ENCODE measurements around the gene NAV1. TPM values are rescaled to one million over a fixed set of nuclear protein-coding genes. Genes with fewer than 3 reads are reported as not detected.

The NAV1 gene
- polyA plus RNA-seq, 3 donors: 4.1 to 26.8 (median 17.2) TPM

- 50 to 84% (median 72%) methylated on average over 10 of the region's 10 CpGs for WGBS, 3 donors
- H3K27ac ChIP-seq (ENCODE audit: low read depth, low read length): no peak overlapping the region
Measured at GRCh38 chr1:201501812-201502510, 37.0 kb upstream of the NAV1 start.

GRCh38 chr1:201502511-201502857 lies 36.4 kb upstream of the NAV1 start:
- 70 to 84% (median 83%) methylated on average over 3 of the region's 3 CpGs for WGBS, 3 donors
- H3K27ac ChIP-seq (ENCODE audit: low read depth, low read length): no peak overlapping the region

- WGBS, 3 donors: 29 to 49% (median 41%) methylated on average over 13 of the region's 13 CpGs
- no peak overlapping the region for H3K27ac ChIP-seq (ENCODE audit: low read depth, low read length)
Measured at GRCh38 chr1:201503397-201504176, 35.3 kb upstream of the NAV1 start.

GRCh38 chr1:201504179-201504631 lies 34.7 kb upstream of the NAV1 start:
- WGBS, 3 donors: 53 to 66% (median 53%) methylated on average over 3 of the region's 3 CpGs
- no peak overlapping the region for H3K27ac ChIP-seq (ENCODE audit: low read depth, low read length)

- 74 to 90% (median 88%) methylated on average over 9 of the region's 9 CpGs for WGBS, 3 donors
- no peak overlapping the region for H3K27ac ChIP-seq (ENCODE audit: low read depth, low read length)
Measured at GRCh38 chr1:201504799-201505502, 34.0 kb upstream of the NAV1 start.

GRCh38 chr1:201505503-201505890 lies 33.4 kb upstream of the NAV1 start:
- peak overlapping the region; percentile 57 for H3K27ac ChIP-seq (ENCODE audit: low read depth, low read length)
- WGBS, 3 donors: 4 to 23% (median 6%) methylated on average over 4 of the region's 4 CpGs

- WGBS, 3 donors: 18 to 52% (median 44%) methylated on average over 3 of the region's 3 CpGs
- peak overlapping the region; percentile 57 for H3K27ac ChIP-seq (ENCODE audit: low read depth, low read length)
Measured at GRCh38 chr1:201506092-201506491, 32.8 kb upstream of the NAV1 start.

GRCh38 chr1:201506557-201507359 lies 32.2 kb upstream of the NAV1 start, which contains the start of gene CSRP1:
CSRP1 (minus strand) TSS chr1:201507123; CDS start chr1:201496303, 10,820 bp downstream.
- WGBS, 3 donors: 0 to 1% (median 1%) methylated on average over 69 to 71 of the region's 71 CpGs
- H3K27ac ChIP-seq (ENCODE audit: low read depth, low read length): peak within 1 kb of the TSS; percentile 57

GRCh38 chr1:201507360-201507675 lies 31.6 kb upstream of the NAV1 start:
- WGBS, 3 donors: 20 to 28% (median 28%) methylated on average over 11 of the region's 11 CpGs

GRCh38 chr1:201508809-201509208 lies 30.1 kb upstream of the NAV1 start:
- 90 to 100% (median 92%) methylated on average over 2 of the region's 2 CpGs for WGBS, 3 donors
- no peak overlapping the region for H3K27ac ChIP-seq (ENCODE audit: low read depth, low read length)

More at GRCh38 chr1:201507360-201507675, 31.6 kb upstream of the NAV1 start:
- peak overlapping the region; percentile 19 for H3K27ac ChIP-seq (ENCODE audit: low read depth, low read length)

- no peak overlapping the region for H3K27ac ChIP-seq (ENCODE audit: low read depth, low read length)
Measured at GRCh38 chr1:201509601-201510374, 29.1 kb upstream of the NAV1 start.

GRCh38 chr1:201510734-201511133 lies 28.2 kb upstream of the NAV1 start:
- WGBS, 3 donors: 96 to 100% (median 100%) methylated on average over 1 of the region's 1 CpG
- no peak overlapping the region for H3K27ac ChIP-seq (ENCODE audit: low read depth, low read length)

More at GRCh38 chr1:201509601-201510374, 29.1 kb upstream of the NAV1 start:
- 96 to 99% (median 97%) methylated on average over 2 of the region's 2 CpGs for WGBS, 3 donors

- H3K27ac ChIP-seq (ENCODE audit: low read depth, low read length): no peak overlapping the region
Measured at GRCh38 chr1:201511396-201511940, 27.5 kb upstream of the NAV1 start.

GRCh38 chr1:201511941-201512539 lies 26.9 kb upstream of the NAV1 start:
- H3K27ac ChIP-seq (ENCODE audit: low read depth, low read length): no peak overlapping the region
- WGBS, 3 donors: 17 to 39% (median 22%) methylated on average over 6 of the region's 6 CpGs

More at GRCh38 chr1:201511396-201511940, 27.5 kb upstream of the NAV1 start:
- WGBS, 3 donors: 46 to 79% (median 69%) methylated on average over 6 of the region's 6 CpGs

GRCh38 chr1:201513498-201514243 lies 25.3 kb upstream of the NAV1 start:
- no peak overlapping the region for H3K27ac ChIP-seq (ENCODE audit: low read depth, low read length)
- 92 to 95% (median 93%) methylated on average over 6 of the region's 6 CpGs for WGBS, 3 donors

- H3K27ac ChIP-seq (ENCODE audit: low read depth, low read length): no peak overlapping the region
- WGBS, 3 donors: 91 to 98% (median 93%) methylated on average over 2 of the region's 2 CpGs
Measured at GRCh38 chr1:201514466-201514865, 24.5 kb upstream of the NAV1 start.

All from adipose tissue (tissue), 3 donors.